ENCODE results near the gene PTPRT.

- no peak for TF ChIP-seq CTCF (conservative IDR thresholded peaks at IDR 0.05 in 1 of 2, IDR thresholded peaks at IDR 0.05 in 1 of 2; ENCODE audit: low read depth in 1 of 2, low read length in 2 of 2)
- no peak for TF ChIP-seq EZH2 (IDR thresholded peaks at IDR 0.05; ENCODE audit: low read length, missing control alignments)
These were observed 737 bp upstream of the PTPRT start for GRCh38 chr20:43190332-43190953.
